ENCODE results near the gene ASIC1.

ASIC1 gene

DNA sequence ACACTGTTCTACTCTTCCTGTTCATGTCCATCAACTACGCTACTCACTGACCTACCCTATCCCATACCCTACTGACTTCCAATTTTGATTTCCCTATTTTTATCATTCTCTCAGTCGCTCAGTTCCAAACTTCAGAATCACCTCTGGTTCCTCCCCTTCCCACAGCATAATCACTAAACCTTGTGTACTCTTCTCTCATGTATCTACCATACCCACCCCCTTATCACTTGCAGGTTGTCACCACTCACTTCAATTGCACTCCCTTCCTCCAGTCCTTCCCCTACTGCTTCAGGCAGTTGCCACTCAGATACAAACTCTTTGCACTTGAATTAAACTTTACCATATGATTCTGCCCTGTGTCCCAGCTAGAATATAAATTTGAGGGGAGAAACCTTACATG lies 38.4 kb upstream of the ASIC1 start:
- H3K4me3 ChIP-seq (ENCODE audit: low read depth, low read length): no peak overlapping the region
- TF ChIP-seq, protein P1, sequence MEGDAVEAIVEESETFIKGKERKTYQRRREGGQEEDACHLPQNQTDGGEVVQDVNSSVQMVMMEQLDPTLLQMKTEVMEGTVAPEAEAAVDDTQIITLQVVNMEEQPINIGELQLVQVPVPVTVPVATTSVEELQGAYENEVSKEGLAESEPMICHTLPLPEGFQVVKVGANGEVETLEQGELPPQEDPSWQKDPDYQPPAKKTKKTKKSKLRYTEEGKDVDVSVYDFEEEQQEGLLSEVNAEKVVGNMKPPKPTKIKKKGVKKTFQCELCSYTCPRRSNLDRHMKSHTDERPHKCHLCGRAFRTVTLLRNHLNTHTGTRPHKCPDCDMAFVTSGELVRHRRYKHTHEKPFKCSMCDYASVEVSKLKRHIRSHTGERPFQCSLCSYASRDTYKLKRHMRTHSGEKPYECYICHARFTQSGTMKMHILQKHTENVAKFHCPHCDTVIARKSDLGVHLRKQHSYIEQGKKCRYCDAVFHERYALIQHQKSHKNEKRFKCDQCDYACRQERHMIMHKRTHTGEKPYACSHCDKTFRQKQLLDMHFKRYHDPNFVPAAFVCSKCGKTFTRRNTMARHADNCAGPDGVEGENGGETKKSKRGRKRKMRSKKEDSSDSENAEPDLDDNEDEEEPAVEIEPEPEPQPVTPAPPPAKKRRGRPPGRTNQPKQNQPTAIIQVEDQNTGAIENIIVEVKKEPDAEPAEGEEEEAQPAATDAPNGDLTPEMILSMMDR (conservative IDR thresholded peaks at IDR 0.05; ENCODE audit: low read depth, low read length): no peak
- no peak for DNase-seq (ENCODE audit: low read depth)

DNA sequence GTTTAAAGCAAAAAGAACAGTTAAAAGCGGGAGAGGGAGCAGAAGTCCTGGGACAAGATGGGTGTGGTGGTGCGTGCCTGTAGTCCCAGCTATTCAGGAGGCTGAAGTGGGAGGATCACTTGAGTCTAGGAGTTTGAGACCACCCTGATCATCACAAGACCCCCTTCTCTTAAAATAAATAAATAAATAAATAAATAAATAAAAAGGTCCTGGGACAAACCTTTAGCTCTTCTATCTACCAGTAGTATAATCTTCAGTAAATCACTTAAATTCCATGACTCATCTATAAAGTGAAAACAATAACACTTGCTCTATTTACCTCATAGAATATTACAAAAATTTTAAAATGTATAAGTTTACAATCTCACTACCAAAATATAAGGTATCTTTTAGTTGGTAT lies 37.9 kb upstream of the ASIC1 start:
- H3K4me3 ChIP-seq (ENCODE audit: low read depth, low read length): no peak overlapping the region
- DNase-seq (ENCODE audit: low read depth): no peak
- TF ChIP-seq, protein P1 (conservative IDR thresholded peaks at IDR 0.05; ENCODE audit: low read depth, low read length): no peak

DNA sequence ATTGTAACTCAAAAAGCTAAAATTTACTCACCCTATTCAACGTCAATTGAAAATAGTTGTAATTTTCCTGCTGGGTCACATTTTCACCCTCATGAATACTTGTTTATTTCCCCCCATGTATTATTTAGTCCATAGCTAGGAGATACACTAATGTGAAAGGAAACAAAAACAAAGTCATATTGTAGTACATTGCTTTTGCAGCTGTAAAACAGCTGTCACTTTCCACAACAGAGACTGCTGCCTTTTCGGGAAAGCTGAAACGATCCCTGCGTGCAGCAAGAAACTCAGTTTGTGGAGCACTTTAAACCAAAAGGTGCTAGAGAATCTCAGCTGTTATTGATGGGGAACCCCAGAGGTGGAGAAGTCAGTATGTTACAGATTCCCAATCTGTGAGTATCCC lies 36.4 kb upstream of the ASIC1 start:
- TF ChIP-seq, protein P1 (conservative IDR thresholded peaks at IDR 0.05; ENCODE audit: low read depth, low read length): no peak
- peak overlapping the region; percentile 2 for H3K4me3 ChIP-seq (ENCODE audit: low read depth, low read length)
- DNase-seq (ENCODE audit: low read depth): peak; percentile 24

DNA sequence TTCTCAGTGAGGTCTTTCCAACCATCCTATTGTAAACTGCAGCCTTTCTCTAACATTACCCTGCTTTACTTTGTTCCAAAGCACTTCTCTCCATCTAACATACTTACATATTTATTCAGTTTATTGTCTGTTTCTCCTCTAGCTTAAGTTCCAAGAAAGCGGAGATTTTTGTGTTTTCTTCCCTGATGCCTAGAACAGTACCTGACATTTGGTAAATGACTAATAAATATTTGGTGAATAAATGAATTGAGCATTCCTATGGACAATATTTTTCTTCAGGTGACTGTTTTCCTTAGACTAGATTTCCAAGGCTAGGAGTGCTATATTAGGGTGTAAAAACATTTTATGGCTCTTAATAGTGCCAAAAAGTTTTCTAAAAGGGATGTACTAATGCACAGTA lies 34.5 kb upstream of the ASIC1 start:
- no peak overlapping the region for H3K4me3 ChIP-seq (ENCODE audit: low read depth, low read length)
- TF ChIP-seq, protein P1 (conservative IDR thresholded peaks at IDR 0.05; ENCODE audit: low read depth, low read length): no peak
- DNase-seq (ENCODE audit: low read depth): no peak

DNA sequence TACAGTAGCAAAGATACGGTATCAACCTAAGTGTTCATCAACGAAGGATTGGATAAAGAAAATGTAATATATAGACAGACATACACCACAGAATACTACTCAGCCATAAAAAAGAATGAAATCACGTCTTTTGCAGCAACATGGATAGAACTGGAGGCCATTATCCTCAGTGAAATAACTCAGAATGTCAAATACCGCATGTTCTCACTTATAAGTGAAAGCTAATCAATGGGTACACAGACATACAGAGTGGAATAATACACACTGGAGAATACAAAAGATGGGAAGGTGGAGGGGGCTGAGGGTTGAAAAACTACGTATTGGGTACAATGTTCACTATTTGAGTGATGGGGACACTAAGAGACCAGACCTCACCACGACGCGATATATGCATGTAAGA lies 33.2 kb upstream of the ASIC1 start:
- H3K4me3 ChIP-seq (ENCODE audit: low read depth, low read length): peak overlapping the region; percentile 97

DNA sequence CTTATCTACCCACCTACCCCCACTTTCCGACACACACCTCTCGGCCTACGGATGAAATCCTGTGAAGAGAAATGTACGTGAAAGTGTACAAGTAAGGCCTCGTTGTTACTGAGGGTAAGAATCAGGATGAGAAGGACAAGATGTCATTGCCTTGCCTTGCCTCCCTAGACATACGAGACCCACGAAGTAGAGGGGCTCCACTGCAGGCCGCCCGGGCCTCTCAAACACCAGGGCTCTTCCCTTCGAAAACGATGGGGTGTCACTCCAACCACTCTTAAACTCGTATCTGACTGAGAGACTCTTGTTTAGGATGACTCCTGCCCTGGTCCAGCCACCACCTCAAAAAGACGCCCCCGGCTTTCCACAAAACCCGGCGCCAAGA lies 32.6 kb upstream of the ASIC1 start:
- H3K4me3 ChIP-seq (ENCODE audit: low read depth, low read length): peak overlapping the region; percentile 97
- TF ChIP-seq, protein P1 (conservative IDR thresholded peaks at IDR 0.05; ENCODE audit: low read depth, low read length): no peak
- no peak for DNase-seq (ENCODE audit: low read depth)

More for the DNA sequence above, 33.2 kb upstream of the ASIC1 start:
- no peak for DNase-seq (ENCODE audit: low read depth)
- TF ChIP-seq, protein P1 (conservative IDR thresholded peaks at IDR 0.05; ENCODE audit: low read depth, low read length): no peak

DNA sequence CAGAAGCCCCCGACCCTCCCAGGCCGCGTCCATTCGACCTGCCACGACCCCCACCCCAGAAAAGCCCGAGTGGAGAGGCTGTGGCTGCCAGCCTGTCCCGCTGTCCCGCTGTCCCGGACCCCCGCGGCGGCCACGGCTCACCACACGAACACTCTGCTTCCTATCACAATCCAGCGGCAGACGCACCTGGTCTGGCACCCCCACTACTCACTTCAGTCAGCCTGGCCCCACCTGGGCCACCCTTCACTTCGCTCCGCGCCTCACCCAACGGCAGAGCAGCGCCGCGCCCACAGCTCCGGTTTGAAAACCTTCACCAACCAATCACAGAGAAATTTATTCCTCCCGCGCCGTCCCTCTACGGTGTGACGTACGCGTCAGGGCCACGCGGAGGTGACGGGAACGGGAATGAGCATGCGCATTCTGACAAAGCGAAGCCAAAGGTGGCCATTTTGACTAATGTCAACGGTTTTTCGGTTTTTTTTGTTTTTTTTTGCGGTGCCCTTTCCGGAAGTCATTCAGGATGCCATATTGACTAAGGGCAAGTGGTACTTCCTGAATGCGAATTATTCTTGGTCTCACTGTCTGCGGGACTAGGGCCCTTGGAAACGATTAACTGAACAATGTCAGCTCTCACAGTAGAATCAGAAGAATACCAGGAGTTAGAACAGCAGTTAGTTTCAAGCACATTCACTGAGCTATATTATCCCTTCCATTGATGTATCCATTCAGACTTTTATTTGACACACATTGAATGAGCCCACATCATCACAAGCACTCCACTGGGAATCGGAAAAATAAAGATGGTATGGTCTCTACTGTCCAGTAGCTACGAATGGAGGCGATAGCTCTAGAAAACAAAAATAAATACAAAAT lies 32.0 kb upstream of the ASIC1 start, which contains the start of gene RACGAP1:
RACGAP1 (minus strand) TSS at position 308 of the 873 bp plus-strand sequence. CDS start 8,779 bp downstream, outside the sequence.
- DNase-seq (ENCODE audit: low read depth): peak; percentile 99
- peak within 1 kb of the TSS; percentile 97 for H3K4me3 ChIP-seq (ENCODE audit: low read depth, low read length)
- TF ChIP-seq, protein P1 (conservative IDR thresholded peaks at IDR 0.05; ENCODE audit: low read depth, low read length): no peak
